G401.6 (cell line): ENCODE results near the gene CLDN18.

Experiments
- FAIRE-seq: peaks from 2 replicates; lab custom pipeline; 2012; peaks lifted over from hg19 to GRCh38; lab: Jason Lieb, UNC

Gene CLDN18

DNA sequence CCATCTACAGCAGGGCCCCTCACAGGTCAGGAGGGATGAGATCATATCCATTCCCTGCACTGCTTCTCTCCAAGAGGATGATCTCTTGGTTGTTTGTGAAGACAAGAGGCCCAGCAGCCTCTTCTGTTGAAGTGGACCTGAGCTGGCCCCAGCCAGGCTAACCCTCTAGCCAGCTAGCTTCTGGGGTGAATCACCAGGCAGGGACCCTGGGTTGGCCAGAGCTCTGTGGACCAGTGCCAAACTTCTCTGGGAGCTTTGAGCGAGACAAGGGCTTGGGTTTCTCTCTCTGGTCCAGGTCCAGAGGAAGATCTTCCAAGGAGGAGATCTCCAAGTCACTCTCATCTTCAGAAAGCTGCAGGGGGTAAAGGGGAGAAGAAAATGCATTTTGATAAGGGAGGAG is 52.7 kb downstream of the CLDN18 start:
- no peak for FAIRE-seq

DNA sequence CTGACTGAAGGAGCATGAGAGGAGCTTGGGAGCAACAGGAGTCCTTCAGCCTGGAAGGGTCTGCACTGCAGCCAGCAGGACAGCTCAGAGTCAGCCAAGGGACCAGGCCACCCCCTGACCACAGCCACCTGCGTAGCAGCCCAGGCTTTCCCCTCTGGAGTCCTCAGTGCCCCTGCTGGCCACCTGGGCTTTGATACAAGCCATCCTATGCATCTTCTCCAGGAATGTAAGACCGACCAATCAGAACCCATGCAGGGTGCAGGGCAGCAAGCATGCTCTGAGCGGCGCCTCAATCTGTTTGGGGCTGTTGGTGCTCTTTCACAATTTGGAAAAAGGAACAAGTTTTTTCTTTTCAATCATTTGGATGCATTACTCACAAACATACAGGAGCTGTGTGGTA is 53.5 kb downstream of the CLDN18 start:
- no peak for FAIRE-seq

- FAIRE-seq = no peak
Measured at GRCh38 chr3:138065949-138066348, 56.0 kb downstream of the CLDN18 start.

DNA sequence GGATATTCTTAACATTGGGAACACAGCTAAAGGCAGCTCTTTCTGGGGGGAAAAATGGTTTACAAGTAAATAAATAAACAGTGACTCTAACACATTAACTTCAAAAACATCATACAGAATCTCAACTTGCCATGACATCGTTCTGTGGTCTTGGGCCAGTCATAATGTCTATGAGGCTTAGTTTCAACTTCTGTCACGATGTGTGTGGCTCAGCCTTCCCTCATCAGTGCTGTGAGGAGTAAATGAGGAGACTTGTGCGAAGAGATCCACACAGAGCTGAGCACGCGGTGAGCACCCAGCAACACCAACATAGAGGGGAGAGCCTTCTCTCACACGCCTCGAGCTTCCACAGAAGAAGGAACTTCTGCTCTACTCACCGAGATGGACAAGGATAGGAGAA is 56.4 kb downstream of the CLDN18 start:
- no peak for FAIRE-seq

GRCh38 chr3:138066972-138067371 is 57.0 kb downstream of the CLDN18 start:
- no peak for FAIRE-seq

DNA sequence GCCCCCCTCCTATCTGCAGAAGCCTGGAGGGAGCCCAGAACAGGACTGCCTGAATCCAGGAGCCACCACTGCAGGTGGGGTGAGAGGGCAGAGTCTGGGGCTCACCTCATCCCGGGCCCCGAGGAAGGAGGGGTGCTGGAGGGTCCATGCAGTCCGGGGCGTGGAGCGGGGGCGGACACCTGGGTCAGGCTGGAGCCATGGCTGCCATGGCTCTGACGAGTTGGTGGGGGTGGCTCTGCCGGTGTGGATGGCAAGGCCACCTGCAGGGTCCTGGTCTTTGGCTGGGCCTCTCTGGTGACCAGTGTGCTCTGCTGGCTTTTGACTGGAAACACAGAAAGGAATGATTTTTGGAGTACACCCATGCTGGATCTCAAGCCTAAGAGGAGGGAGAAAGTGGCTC is 58.1 kb downstream of the CLDN18 start:
- FAIRE-seq = no peak

DNA sequence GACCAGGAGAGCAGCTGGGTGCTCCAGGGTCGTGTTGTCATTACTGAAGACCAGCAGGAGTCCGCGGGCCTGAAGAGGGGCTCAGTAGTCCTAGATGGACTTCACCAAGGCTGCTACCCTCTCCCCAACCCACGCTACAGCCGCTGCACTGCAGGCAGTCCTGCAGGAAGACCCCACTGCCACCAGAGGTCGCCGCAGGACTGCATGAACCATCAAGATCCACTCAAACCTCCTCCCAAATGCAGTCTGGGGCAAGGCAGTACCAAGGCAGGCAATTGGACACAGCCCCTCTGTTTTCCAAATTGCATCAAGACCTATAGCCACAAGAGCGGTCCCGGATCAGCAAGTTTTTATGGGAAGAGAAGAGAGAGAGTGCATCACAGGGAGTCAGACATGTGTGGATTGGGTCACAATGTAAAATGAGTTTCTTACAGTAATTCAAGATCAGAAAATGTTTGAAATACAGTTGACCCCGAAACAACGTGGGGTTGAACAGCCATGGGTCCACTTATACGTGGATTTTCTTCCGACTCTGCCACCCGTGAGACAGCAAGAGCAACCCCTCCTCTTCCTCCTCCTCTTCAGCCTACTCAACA is 58.7 kb downstream of the CLDN18 start:
- peak; percentile 66 for FAIRE-seq

DNA sequence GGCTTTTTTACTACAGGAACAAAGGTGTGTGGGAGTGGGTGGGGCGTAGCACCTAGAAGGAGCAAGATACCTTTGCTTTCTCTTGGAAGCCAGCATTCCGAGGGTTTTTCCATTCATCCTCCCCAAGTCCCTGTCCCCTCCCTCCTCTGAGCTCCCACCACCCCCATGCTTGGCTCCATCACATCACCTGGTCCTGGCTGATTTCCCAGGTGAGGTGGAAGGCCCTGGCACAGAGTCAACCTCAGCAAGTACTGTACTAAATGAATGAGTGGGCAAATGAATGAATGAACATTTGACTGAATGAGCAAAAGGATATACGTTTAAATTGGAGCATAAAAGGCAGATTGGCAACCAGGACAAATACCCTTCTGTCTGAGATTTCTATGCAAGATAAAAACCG is 60.0 kb downstream of the CLDN18 start:
- FAIRE-seq = no peak

- no peak for FAIRE-seq
Measured at GRCh38 chr3:138072796-138073195, 62.8 kb downstream of the CLDN18 start.

- FAIRE-seq = no peak
Measured at GRCh38 chr3:138078096-138078495, 68.1 kb downstream of the CLDN18 start.

DNA sequence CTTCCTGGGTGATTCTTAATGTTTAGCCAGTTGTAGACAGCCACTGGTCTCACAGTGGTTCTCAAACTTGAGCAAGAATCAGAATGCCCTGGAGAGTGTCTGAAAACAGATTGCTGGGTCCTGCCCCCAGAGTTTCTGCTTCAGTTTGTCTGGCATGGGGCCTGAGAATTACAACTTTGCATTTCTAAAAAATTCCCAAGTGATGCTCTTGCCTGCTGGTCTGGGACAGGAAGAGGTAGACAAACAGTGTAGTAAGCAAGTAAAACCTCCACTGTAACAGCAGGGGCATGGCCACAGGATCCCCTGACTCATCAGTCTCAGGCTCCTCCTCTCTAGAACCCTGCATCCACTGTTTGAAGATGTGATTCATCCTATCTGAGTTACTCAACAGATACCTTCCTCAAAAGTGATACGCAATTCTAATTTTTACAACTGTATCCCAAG is 69.0 kb downstream of the CLDN18 start:
- no peak for FAIRE-seq

- FAIRE-seq = no peak
Measured at GRCh38 chr3:138079901-138080300, 69.9 kb downstream of the CLDN18 start.

GRCh38 chr3:138081371-138082084 is 71.6 kb downstream of the CLDN18 start:
- no peak for FAIRE-seq

- no peak for FAIRE-seq
Measured at GRCh38 chr3:138082085-138082991, 72.4 kb downstream of the CLDN18 start.

DNA sequence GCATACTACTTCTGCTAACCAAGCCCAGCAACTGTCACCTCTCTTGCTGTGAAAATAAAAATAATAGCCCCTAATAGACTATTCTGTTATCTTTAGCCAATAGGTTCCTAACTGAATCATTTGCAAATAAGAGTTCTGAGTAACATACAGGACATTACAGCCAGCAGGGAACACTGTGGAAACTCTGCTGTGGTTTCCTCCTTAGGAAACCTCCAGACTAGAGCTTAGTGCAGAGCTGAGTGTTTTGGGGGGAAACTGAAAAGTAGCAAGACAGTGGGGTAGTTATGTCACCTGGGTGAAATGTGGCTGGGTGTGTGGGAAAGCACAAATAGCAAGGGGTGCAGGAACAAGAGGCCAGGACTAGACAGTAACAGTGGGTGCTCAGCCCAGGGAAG is 73.0 kb downstream of the CLDN18 start:
- no peak for FAIRE-seq
